ENCODE measurements around the gene NSMCE4A. TPM values are rescaled to one million over a fixed set of nuclear protein-coding genes. Genes with fewer than 3 reads are reported as not detected.

NSMCE4A gene
- total and polyA plus RNA-seq, 2 donors (not counting 1 experiment from before 2014, with no cell fraction given) = 89.7 to 92.4 TPM

GRCh38 chr10:122001698-122002097 is 26.7 kb upstream of the NSMCE4A start:
- no peaks in the 10 kb centered on the region for H3K4me1 Mint-ChIP-seq
- H3K27ac Mint-ChIP-seq = no peak overlapping the region
- no peak overlapping the region for H3K27ac ChIP-seq (ENCODE audit: low read length in 2 of 2)
- H3K4me3 Mint-ChIP-seq = no peak overlapping the region
- H3K4me2 ChIP-seq (replicated peaks; ENCODE audit: low read depth, low read length, poor library complexity, severe bottlenecking) = no peak overlapping the region
- no peak overlapping the region for H2AFZ ChIP-seq (ENCODE audit: insufficient read depth, low read depth, low read length, poor library complexity, severe bottlenecking)
- H3K79me2 ChIP-seq (ENCODE audit: control insufficient read depth, insufficient read depth, low read length) = no peaks in the 10 kb centered on the region
- TF ChIP-seq EZH2 (IDR thresholded peaks at IDR 0.05; ENCODE audit: borderline replicate concordance, insufficient read depth, low read depth, low read length, poor library complexity, severe bottlenecking) = no peak
- TF ChIP-seq CTCF (IDR thresholded peaks at IDR 0.05) = no peak
- ChIA-PET CTCF (no interaction called here), POLR2A (no interaction called here)
- H3K27me3 Mint-ChIP-seq = peaks cover 5% of the 10 kb centered on the region
- ATAC-seq (ENCODE audit: low read depth) (no peak), DNase-seq (no peak)
- H3K27me3 ChIP-seq (replicated peaks in 1 of 4; ENCODE audit: control extremely low read depth in 1 of 4, control insufficient read depth in 3 of 4, insufficient read depth in 4 of 4, low read length in 3 of 4) = peaks cover 0 to 4% (median 0%) of the 10 kb centered on the region in 4 experiments
- H3K36me3 ChIP-seq (replicated peaks in 1 of 2; ENCODE audit: control extremely low read depth in 1 of 2, control insufficient read depth in 1 of 2, extremely low read depth in 1 of 2, insufficient read depth in 2 of 2, low read length in 1 of 2) = no peaks in the 10 kb centered on the region
- intact Hi-C loops (cut with micrococcal nuclease) = no loop called here
- H3K9me3 ChIP-seq (ENCODE audit: control extremely low read depth in 1 of 3, control insufficient read depth in 2 of 3, insufficient read depth in 1 of 3, low read length in 2 of 3) = peaks cover 2 to 20% (median 3%) of the 10 kb centered on the region in 3 donors
- H3K4me3 ChIP-seq (ENCODE audit: control extremely low read depth in 1 of 5, extremely low read depth in 1 of 5, insufficient read depth in 1 of 5, low read depth in 2 of 5, low read length in 4 of 5) = no peak overlapping the region
- WGBS (ENCODE audit: insufficient coverage) = no CpG with 5 or more reads among the region's 1 CpG
- H4K20me1 ChIP-seq (ENCODE audit: control insufficient read depth, insufficient read depth, low read length, poor library complexity, severe bottlenecking) = no peaks in the 10 kb centered on the region
- no peak overlapping the region for H3K9ac ChIP-seq (ENCODE audit: low read length)
- no peaks in the 10 kb centered on the region for H3K4me1 ChIP-seq (ENCODE audit: control insufficient read depth in 2 of 2, insufficient read depth in 2 of 2, low read length in 2 of 2)
- H3K9me3 Mint-ChIP-seq (ENCODE audit: insufficient read depth) = peaks cover 15% of the 10 kb centered on the region

- Histone ChIP-seq H3K27ac (ENCODE audit: low read length in 2 of 2) (no peak overlapping the region), H3K9ac (ENCODE audit: low read length) (no peak overlapping the region), H2AFZ (ENCODE audit: insufficient read depth, low read depth, low read length, poor library complexity, severe bottlenecking) (no peak overlapping the region), H3K4me1 (ENCODE audit: control insufficient read depth in 2 of 2, insufficient read depth in 2 of 2, low read length in 2 of 2) (no peaks in the 10 kb centered on the region), H3K4me2 (replicated peaks; ENCODE audit: low read depth, low read length, poor library complexity, severe bottlenecking) (no peak overlapping the region), H3K9me3 (ENCODE audit: control extremely low read depth in 1 of 3, control insufficient read depth in 2 of 3, insufficient read depth in 1 of 3, low read length in 2 of 3) (peaks cover 2 to 15% (median 3%) of the 10 kb centered on the region in 3 donors), H3K27me3 (replicated peaks in 1 of 4; ENCODE audit: control extremely low read depth in 1 of 4, control insufficient read depth in 3 of 4, insufficient read depth in 4 of 4, low read length in 3 of 4) (peaks cover 0 to 6% (median 0%) of the 10 kb centered on the region in 4 experiments), H4K20me1 (ENCODE audit: control insufficient read depth, insufficient read depth, low read length, poor library complexity, severe bottlenecking) (no peaks in the 10 kb centered on the region), H3K36me3 (replicated peaks in 1 of 2; ENCODE audit: control extremely low read depth in 1 of 2, control insufficient read depth in 1 of 2, extremely low read depth in 1 of 2, insufficient read depth in 2 of 2, low read length in 1 of 2) (no peaks in the 10 kb centered on the region), H3K4me3 (ENCODE audit: control extremely low read depth in 1 of 5, extremely low read depth in 1 of 5, insufficient read depth in 1 of 5, low read depth in 2 of 5, low read length in 4 of 5) (no peak overlapping the region), H3K79me2 (ENCODE audit: control insufficient read depth, insufficient read depth, low read length) (no peaks in the 10 kb centered on the region)
- intact Hi-C loops (cut with micrococcal nuclease) = no loop called here
- H3K27ac Mint-ChIP-seq = no peak overlapping the region
- no peak for ATAC-seq (ENCODE audit: low read depth)
- CTCF ChIA-PET = no interaction called here
- H3K4me3 Mint-ChIP-seq = no peak overlapping the region
- H3K9me3 Mint-ChIP-seq (ENCODE audit: insufficient read depth) = peaks cover 14% of the 10 kb centered on the region
- H3K27me3 Mint-ChIP-seq = peaks cover 23% of the 10 kb centered on the region
- POLR2A ChIA-PET = no interaction called here
- 100% methylated on average over 1 of the region's 4 CpGs for WGBS (ENCODE audit: insufficient coverage)
- DNase-seq = no peak
- no peaks in the 10 kb centered on the region for H3K4me1 Mint-ChIP-seq
- TF ChIP-seq CTCF (IDR thresholded peaks at IDR 0.05) (no peak), EZH2 (IDR thresholded peaks at IDR 0.05; ENCODE audit: borderline replicate concordance, insufficient read depth, low read depth, low read length, poor library complexity, severe bottlenecking) (no peak)
Measured at GRCh38 chr10:121999301-121999700, 24.3 kb upstream of the NSMCE4A start.

All from B cell (primary cell).